HG02571 (cell line): ENCODE results near the gene DDX39B.

ENCODE experiments used
- ATAC-seq: cut with Tn5 transposase; IDR thresholded peaks from one replicate; pipeline ENCODE4 v1.9.1; 2021; ENCODE audit warnings: mild to moderate bottlenecking, moderate library complexity; ENCODE audit not compliant: unreplicated experiment

The DDX39B gene

GRCh38 chr6:31548544-31548873 is 6.7 kb upstream of the DDX39B start:
- no peak for ATAC-seq

GRCh38 chr6:31547727-31548543 is 6.1 kb upstream of the DDX39B start:
- no peak for ATAC-seq

DNA sequence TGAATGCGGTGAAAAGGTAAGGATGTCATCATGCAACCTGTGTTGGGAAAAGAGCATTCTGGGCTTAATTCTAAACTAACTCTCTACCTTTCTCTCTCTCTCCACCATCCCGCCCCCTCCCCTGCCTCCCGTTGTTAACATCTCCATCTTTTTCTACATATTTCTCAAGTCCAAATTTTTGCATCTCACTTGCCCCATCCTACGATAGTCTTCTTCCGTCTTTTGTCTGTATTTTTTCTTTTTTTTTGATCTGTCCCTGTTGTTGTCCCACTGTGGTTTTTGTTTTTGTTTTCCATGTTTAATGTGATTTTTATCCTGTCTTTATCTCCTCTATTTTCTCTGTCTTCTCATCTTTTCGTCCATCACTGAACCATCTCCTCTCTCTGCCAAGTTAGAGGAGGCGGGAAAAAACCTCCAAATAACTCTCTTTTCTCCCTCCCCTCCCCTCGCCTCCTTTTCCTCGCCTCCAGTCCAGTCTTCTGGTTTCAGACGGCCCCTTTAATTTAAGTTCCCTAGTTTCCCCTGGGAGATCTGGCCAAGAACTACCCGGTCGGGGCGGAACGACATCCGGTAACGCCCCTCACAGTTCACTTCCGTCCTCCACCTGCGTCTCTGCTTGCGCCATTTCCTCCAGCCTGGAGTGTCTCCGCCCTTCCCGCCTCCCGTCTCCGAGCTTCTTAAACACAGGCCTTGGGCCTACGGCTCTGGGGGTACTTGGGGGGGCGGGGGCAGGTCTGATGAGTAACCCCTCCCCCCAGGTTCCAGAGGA is 5.3 kb upstream of the DDX39B start, which contains the start of gene NFKBIL1:
TSS of gene NFKBIL1 (plus strand) at position 651 of the 769 bp plus-strand sequence. CDS start at position 738, 87 bp downstream.
- peak; percentile 64 for ATAC-seq

- ATAC-seq = no peak
These were observed 4.6 kb upstream of the DDX39B start, which contains the start of gene ATP6V1G2 for GRCh38 chr6:31546339-31546957. ATP6V1G2 (minus strand) TSS chr6:31546608; CDS start chr6:31546559, 49 bp downstream.

DNA sequence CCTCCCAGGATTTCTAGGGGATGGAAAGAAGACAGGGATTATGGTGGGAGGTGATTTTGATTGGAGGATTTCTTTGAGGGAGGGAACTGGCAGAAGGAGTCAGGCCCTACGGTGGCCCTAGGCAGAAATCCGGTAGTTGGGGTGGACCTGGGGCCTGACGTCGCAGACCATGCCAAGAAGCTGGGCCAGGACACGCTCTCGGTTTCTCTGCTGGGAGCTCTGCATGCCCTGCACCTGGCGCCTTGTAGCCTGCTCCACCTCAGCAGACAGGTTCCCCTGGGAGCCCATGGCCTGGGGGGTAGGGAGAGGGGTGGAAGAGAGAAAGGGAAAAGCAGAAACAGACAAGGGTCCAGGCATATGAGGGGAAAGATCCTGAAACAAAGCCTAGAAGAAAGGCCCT is 3.5 kb upstream of the DDX39B start:
- ATAC-seq = no peak

GRCh38 chr6:31544676-31545075 is 2.9 kb upstream of the DDX39B start:
- no peak for ATAC-seq

GRCh38 chr6:31543639-31544038 is 1.8 kb upstream of the DDX39B start:
- no peak for ATAC-seq

GRCh38 chr6:31541059-31541657 is 645 bp downstream of the DDX39B start:
- ATAC-seq = no peak

- ATAC-seq = no peak
These were observed 1.2 kb downstream of the DDX39B start for GRCh38 chr6:31540640-31541039.

DNA sequence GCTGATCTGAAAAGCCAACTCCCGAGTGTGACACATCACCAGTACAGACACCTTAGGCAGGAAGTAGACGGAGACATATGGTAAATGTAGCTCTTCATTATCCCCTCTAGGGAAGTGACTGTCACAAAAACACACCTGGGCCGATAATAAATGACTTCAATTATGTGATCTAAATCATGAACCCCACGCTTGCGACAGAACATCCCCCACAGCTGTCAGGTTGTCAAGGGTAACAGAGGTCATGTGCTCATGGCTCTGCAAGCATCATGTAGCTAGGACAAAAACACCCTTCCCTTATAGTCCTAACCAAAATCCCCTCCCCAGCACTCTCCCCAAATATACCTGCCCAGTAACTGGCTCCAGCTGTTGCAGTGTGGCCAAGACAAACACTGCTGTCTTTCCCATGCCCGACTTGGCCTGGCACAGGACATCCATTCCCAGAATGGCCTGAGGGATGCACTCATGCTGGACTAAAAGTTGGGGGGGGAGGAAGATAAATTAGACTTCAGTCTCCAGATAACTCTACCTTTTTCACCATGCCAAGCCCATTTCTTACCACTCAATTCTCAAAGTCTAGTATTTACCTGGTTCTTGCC is 2.9 kb downstream of the DDX39B start:
- no peak for ATAC-seq

GRCh38 chr6:31535538-31536324 is 6.1 kb downstream of the DDX39B start:
- no peak for ATAC-seq

GRCh38 chr6:31534521-31535040 is 7.2 kb downstream of the DDX39B start:
- no peak for ATAC-seq

- ATAC-seq = no peak
These were observed 7.8 kb downstream of the DDX39B start for GRCh38 chr6:31534011-31534410.

- ATAC-seq = no peak
These were observed 8.4 kb downstream of the DDX39B start for GRCh38 chr6:31533455-31533841.

DNA sequence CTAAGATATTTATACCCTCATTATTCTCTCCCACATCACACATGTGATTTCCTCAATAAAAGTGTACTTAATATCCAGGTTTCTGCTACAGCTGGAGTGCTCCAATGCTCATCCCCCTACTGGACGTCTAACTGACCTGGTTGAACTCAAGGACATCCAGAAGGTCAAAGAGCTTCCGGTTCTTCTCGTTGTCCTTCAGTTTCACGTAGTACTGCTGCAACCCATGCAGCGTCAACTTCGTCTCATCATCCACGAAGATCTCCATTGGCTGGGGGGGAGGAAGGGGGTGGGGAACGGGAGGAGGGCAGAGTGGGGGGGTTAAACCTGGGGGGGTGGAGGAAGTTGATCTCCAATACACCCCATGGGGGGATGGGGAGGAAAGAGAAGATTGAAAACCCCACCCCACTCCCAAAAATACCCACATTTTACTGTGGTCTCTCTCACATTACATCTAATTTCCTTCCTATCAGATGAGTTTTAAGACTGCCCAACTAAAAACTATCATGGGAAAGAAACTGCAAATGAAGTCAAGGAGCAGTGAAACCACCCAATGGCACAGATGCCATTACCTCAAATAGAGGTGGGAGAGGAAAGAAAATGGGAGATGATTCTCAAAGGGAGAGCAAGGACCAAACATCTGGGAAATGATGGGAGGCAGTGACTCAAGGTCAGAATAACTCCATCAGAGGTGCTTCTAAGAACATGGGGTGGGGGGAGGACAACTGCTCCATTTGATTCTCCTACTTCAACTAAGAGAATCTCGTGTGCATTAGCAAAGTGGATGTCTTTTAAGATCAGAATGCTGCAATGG is 9.0 kb downstream of the DDX39B start:
- ATAC-seq = no peak

DNA sequence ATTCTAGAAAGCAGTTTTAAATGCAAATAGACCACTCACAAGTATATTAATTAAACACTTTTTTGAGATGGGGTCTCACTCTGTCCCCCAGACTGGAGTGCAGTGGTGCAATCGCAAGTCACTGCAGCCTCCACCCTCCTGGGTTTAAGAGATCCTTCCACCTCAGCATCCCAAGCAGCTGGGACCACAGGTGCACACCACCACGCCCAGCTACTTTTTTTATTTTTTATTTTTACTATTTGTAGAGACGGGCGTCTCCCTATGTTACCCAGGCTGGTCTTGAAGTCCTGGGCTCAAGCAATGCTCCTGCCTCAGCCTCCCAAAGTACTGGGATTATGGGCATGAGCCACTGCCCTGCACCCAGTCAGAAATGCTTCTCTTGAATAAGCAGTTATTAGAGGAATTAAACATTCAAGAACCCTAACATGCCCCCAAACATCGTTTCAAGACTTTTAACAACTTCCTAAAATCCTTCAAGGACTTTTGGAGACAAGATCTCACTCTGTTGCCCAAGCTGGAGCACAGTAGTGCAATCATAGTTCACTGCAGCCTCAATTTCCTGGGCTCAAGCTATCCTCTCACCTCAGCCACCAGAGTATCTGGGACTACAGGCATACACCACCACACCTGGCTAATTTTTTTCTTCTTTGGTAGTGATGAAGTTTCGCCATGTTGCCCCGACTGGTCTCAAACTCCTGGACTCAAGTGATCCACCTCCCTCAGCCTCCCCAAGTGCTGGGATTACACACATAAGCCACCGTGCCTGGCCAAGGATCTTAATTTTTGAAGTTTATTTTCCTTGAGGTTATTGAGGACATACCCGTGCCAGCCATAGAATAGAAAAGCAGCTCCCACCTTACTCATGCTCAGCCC is 9.8 kb downstream of the DDX39B start:
- no peak for ATAC-seq

- ATAC-seq = no peak
These were observed 10.6 kb downstream of the DDX39B start for GRCh38 chr6:31531162-31531561.

- ATAC-seq = no peak
These were observed 11.1 kb downstream of the DDX39B start for GRCh38 chr6:31530659-31531058.
